Measurements from ENCODE around the gene TRH. TPM values are rescaled to one million over a fixed set of nuclear protein-coding genes. Genes with fewer than 3 reads are reported as not detected.

The TRH gene
- polyA plus RNA-seq, 1 donor from 2014 or later: 2.6 TPM

GRCh38 chr3:129962600-129962999, 11.9 kb upstream of the TRH start:
- no peak overlapping the region for H3K27ac ChIP-seq (ENCODE audit: low read length)

GRCh38 chr3:129965937-129966336, 8.6 kb upstream of the TRH start:
- H3K4me3 ChIP-seq (ENCODE audit: low read length): no peak overlapping the region
- no peaks in the 10 kb centered on the region for H3F3A ChIP-seq (ENCODE audit: insufficient read depth, low read length, poor library complexity, severe bottlenecking)
- H4K20me1 ChIP-seq (ENCODE audit: insufficient read depth): no peaks in the 10 kb centered on the region
- no peaks in the 10 kb centered on the region for H3K9me3 ChIP-seq (ENCODE audit: low read length)
- H2AFZ ChIP-seq (ENCODE audit: low read depth, low read length): no peak overlapping the region
- H3K4me2 ChIP-seq (ENCODE audit: low read length): no peak overlapping the region
- no peaks in the 10 kb centered on the region for H3K9me2 ChIP-seq (ENCODE audit: insufficient read depth, low read length)
- no peaks in the 10 kb centered on the region for H3K36me3 ChIP-seq (ENCODE audit: insufficient read depth, low read length)
- no peaks in the 10 kb centered on the region for H3K27me3 ChIP-seq (ENCODE audit: insufficient read depth, low read depth, low read length)
- no peak overlapping the region for H3K27ac ChIP-seq (ENCODE audit: low read length)
- H3K79me2 ChIP-seq (replicated peaks; ENCODE audit: insufficient read depth, low read length): no peaks in the 10 kb centered on the region
- H3K9ac ChIP-seq (ENCODE audit: low read length): no peak overlapping the region
- no peak for TF ChIP-seq RAD21 (conservative IDR thresholded peaks at IDR 0.05)
- no peak for TF ChIP-seq REST (IDR thresholded peaks at IDR 0.05; ENCODE audit: borderline replicate concordance)
- no peak for TF ChIP-seq SMC3 (conservative IDR thresholded peaks at IDR 0.05; ENCODE audit: poor library complexity)
- TF ChIP-seq EZH2 (IDR thresholded peaks at IDR 0.05; ENCODE audit: borderline replicate concordance, insufficient read depth, low read length, poor library complexity, severe bottlenecking): no peak
- no peak for TF ChIP-seq CTCF (IDR thresholded peaks at IDR 0.05; ENCODE audit: poor library complexity, severe bottlenecking)
- no peak for TF ChIP-seq EP300 (conservative IDR thresholded peaks at IDR 0.05; ENCODE audit: poor library complexity, severe bottlenecking)

More at GRCh38 chr3:129962600-129962999, 11.9 kb upstream of the TRH start:
- Histone ChIP-seq H3K79me2 (replicated peaks; ENCODE audit: insufficient read depth, low read length) (no peaks in the 10 kb centered on the region), H3K27me3 (ENCODE audit: insufficient read depth, low read depth, low read length) (no peaks in the 10 kb centered on the region), H2AFZ (ENCODE audit: low read depth, low read length) (no peak overlapping the region), H3K9me3 (ENCODE audit: low read length) (no peaks in the 10 kb centered on the region), H3K36me3 (ENCODE audit: insufficient read depth, low read length) (no peaks in the 10 kb centered on the region), H3K9ac (ENCODE audit: low read length) (no peak overlapping the region), H3K4me3 (ENCODE audit: low read length) (no peak overlapping the region), H4K20me1 (ENCODE audit: insufficient read depth) (no peaks in the 10 kb centered on the region), H3F3A (ENCODE audit: insufficient read depth, low read length, poor library complexity, severe bottlenecking) (no peaks in the 10 kb centered on the region), H3K9me2 (ENCODE audit: insufficient read depth, low read length) (no peaks in the 10 kb centered on the region), H3K4me2 (ENCODE audit: low read length) (no peak overlapping the region)
- TF ChIP-seq SMC3 (conservative IDR thresholded peaks at IDR 0.05; ENCODE audit: poor library complexity): no peak
- TF ChIP-seq CTCF (IDR thresholded peaks at IDR 0.05; ENCODE audit: poor library complexity, severe bottlenecking): no peak
- no peak for TF ChIP-seq MXI1 (conservative IDR thresholded peaks at IDR 0.05; ENCODE audit: poor library complexity, severe bottlenecking)
- no peak for TF ChIP-seq RAD21 (conservative IDR thresholded peaks at IDR 0.05)
- TF ChIP-seq EZH2 (IDR thresholded peaks at IDR 0.05; ENCODE audit: borderline replicate concordance, insufficient read depth, low read length, poor library complexity, severe bottlenecking): no peak
- TF ChIP-seq POLR2AphosphoS5 (IDR thresholded peaks at IDR 0.05): no peak
- TF ChIP-seq TAF1 (IDR thresholded peaks at IDR 0.05; ENCODE audit: low read depth): no peak
- no peak for TF ChIP-seq EP300 (conservative IDR thresholded peaks at IDR 0.05; ENCODE audit: poor library complexity, severe bottlenecking)
- TF ChIP-seq REST (IDR thresholded peaks at IDR 0.05; ENCODE audit: borderline replicate concordance): no peak
